NCI-H1105 treated with DMSO at 0.1 percent for 48 hours (cell line): Measurements from ENCODE around the gene PPFIA1.
"Not testable (repeated sequence)": the region's sequence is repeated elsewhere in the genome, so short reads cannot be mapped to it uniquely, and the experiment has no call there.

Experiments
- DNase-seq: peaks from one replicate; lab custom pipeline; 2025; lab: John Stamatoyannopoulos, UW

The PPFIA1 gene

DNA sequence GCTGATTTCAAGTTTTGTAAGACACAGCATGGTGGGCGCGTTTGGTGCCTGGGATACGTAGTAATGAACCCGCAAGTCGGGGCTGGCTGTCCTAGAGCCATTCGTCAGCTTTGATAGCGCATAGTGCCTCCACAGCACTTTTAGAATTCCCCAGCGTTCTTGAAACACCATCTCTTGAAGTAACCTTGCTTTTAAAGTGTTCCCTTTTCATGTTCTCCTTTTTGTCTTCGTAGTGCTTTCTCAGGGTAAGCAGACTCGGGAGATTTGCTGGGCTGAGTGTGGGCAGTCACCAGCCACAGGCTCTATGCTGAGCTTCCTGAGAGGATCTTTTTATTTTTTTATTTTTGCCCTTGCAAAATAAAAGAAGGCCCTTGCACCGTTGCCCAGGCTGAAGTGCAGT is 88.3 kb downstream of the PPFIA1 start:
- no peak for DNase-seq

DNA sequence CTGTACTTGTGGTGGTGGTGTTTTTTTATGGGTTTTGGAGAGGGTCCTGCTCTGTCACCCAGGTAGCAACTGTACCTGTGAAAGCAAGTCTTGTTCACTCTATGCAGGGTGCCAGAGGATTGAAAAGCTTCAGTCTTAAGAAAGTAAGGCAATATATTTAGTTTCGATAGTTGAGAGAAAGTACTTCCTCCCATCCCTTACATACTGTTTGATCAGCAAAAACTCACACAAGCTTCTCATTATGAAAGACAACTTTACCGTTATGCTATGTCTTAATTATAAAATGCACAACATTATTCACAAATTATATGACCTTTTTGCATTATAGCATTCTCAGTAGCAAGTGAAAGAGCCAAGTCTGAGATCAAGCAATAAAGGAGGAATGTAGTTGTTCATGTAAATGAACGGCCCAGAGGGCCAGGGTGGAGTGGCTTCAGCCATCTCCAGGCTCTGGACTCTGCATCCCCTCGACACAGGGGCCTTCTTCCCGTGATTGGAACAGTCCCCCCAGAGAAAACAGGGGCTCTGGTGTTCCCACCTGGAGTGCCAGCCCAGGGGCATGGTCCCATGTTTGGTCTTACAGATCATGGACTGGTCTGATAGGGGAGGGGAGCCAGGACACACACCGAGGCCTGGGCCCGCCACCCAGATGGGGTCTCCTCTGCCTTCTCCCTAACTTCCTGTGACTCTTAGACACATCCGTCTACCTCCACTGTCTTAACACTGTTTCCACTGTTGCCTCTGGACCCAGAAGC is 89.1 kb downstream of the PPFIA1 start:
- no peak for DNase-seq

GRCh38 chr11:70360211-70360610 is 89.7 kb downstream of the PPFIA1 start:
- DNase-seq, result peak; percentile 49

GRCh38 chr11:70364178-70364577 is 93.7 kb downstream of the PPFIA1 start:
- no peak for DNase-seq

- DNase-seq, result no peak
Observed at GRCh38 chr11:70364745-70365543, 94.5 kb downstream of the PPFIA1 start.

- DNase-seq, result no peak
Observed at GRCh38 chr11:70365544-70365927, 95.0 kb downstream of the PPFIA1 start.

DNA sequence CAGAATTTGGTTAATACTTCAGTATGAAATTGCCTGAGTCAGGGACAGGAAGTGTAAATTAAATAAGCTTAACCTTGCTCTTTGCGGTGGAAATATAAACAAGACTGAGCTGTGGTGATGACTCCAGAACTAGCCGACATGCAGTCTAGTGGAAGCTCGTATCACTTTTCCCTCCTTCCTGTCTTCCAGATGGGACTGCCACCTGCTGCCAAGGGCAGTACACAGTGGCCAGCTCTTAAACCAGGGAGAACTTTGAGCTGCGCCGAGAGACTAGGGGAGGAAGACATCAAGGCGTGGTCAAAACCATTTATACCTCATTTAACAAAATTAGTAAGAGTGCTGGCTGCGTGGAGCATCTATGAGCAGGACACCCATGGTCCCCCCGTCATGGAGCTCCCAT is 96.6 kb downstream of the PPFIA1 start:
- DNase-seq, result no peak

- no peak for DNase-seq
Observed at GRCh38 chr11:70368961-70369360, 98.5 kb downstream of the PPFIA1 start.

GRCh38 chr11:70371241-70371640 is 100.8 kb downstream of the PPFIA1 start:
- no peak for DNase-seq

GRCh38 chr11:70372076-70372475 is 101.6 kb downstream of the PPFIA1 start:
- DNase-seq, result no peak

DNA sequence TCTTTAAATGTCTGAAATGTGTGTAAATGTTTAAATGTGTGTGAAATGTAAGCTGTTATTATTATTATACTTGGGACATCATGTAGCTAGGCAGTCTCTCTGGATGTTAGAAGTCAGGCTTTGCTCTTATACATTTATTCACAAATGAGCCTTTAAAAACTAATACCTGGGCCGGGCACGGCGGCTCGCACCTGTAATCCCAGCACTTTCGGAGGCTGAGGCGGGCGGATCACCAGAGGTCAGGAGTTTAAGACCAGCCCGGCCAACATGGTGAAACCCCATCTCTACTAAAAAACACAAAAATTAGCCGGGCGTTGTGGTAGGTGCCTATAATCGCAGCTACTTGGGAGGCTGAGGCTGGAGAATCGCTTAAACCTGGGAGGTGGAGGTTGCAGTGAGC is 106.1 kb downstream of the PPFIA1 start:
- DNase-seq, result no peak

GRCh38 chr11:70377645-70378044 is 107.2 kb downstream of the PPFIA1 start:
- DNase-seq, result no peak

DNA sequence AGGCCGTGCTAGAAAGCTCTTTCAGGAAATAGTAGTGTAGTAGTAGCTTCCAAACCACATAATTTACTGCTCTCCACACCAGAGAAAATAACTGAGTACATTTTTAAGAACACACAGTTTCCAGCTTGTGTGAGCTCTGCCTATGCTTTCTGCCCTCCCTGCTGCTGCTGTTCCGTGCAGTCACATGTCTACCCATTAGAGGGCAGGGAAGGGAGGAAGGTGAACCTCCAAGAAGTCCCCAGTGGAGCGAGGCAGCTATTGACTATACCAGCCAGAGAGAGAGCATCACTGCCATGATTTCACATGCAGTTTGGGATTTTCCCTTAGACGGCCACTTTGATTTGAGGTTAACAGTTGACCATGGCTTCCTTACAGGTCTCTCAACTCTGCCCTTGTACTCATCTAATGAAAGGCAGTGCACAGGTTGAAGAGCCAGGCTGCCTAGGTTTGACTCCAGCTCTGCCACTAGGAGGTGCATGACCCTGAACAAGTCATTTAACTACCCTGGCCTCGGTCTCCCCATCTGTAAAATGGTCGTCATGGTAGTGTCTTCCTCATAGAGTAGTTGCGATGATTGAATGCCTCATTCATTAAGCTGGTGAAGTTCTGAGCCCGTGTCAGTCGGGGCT is 108.1 kb downstream of the PPFIA1 start:
- DNase-seq, result no peak

DNA sequence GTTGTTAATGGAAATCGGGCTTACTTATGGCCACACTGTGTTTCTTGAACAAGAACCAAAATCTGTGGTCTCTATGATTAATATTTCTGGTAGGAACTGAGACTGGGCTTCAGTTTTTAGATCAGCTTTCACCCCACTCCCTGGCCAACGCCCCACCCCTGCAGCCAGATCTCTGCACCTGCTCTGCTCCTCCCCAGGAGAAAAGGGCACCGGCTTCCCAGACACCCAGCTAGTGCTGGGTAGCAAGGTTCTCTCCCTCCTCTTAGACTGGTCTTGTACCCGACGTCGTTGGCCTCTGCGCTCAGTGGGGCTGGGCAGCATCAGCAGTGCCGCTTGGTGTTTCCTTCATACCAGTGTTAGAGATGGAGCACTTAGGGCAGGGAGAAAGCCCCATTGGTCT is 110.9 kb downstream of the PPFIA1 start:
- DNase-seq, result no peak

DNA sequence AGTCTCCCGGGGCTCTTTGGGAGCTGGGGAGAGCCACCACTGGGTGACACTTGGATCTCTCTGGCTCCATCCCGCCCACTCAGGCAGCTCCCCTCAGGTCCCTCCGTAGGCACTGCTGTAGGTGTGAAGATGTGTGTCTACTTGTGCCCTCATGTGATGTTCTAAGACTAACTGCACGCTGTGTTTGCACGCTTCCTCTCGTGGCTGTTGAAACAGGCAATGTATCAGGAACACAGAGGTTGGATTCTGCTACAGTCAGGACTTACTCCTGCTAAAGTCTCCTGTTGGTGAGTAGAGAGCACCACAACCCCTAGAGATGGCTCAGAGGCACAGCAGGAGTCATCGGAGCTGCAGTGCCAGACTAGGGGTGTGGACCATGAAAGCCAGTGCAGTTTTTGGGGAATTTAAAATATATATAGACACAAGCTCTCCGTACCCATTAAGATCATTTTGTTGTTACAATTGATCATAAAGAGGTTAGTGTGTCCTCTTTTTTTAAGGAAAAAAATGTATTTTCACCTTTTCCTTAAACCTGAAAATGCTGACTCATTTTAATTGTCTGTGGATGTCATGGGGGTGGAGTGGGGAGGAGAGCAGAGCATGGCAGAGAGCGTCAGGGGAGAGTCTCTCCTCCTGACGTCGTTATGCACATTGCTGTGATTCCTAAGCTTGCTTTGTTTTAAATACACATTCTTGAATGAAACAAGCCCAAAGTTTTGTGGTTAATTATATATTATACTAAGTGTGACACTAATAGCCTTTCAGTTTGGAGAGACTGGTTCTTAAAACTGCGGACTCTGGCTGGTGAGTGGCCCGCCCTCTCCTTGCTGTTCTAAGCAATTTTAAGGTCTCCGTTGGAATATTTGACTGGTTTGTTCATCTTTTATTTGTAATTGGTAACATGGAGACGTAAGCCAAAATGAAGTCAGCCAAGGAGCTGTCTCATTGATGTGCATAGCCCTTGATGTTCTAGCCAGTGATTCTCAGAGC is 111.7 kb downstream of the PPFIA1 start:
- DNase-seq, result no peak

- no peak for DNase-seq
Observed at GRCh38 chr11:70383664-70384565, 113.4 kb downstream of the PPFIA1 start.

- DNase-seq, result no peak
Observed at GRCh38 chr11:70384566-70385152, 114.2 kb downstream of the PPFIA1 start.

GRCh38 chr11:70387564-70387963 is 117.1 kb downstream of the PPFIA1 start:
- no peak for DNase-seq

DNA sequence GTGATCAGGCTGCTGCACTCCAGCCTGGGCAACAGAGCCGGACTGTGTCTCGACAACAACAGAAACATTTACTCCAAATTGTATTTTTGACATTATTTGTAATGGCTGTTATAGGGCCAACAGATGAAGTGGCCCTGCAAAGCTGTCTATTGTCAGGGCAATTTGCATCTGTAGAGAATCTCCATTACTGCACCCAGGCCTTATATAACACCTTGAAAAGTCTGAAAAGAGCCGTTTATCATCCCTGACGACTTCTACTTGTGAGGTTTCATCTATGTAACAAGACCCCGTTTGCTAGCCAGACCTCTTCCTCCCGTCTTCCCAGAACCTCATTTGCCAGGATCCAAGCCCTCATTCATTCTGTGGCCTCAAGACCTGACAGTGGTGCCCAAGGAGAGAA is 118.7 kb downstream of the PPFIA1 start:
- DNase-seq, result no peak

DNA sequence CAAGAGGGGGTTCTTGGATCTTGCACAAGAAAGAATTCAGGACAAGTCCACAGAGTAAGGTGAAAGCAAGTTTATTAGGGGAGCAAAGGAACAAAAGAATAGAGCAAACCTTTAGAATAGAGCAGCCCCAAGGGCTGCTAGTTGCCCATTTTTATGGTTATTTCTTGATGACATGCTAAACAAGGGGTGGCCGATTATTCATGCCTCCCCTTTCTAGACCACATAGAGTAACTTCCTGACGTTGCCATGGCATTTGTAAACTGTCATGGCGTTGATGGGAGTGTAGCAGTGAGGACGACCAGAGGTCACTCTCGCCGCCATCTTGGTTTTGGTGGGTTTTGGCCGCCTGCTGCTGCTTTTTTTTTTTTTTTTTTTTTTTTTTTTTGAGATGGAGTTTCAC is 120.4 kb downstream of the PPFIA1 start:
- not testable (repeated sequence) for DNase-seq
